Iris pigment epithelial cell (primary cell): Measurements from ENCODE around the gene UBE2D4.
"Not testable (repeated sequence)": the region's sequence is repeated elsewhere in the genome, so short reads cannot be mapped to it uniquely, and the experiment has no call there.

Experiments
- DNase-seq: peaks from one replicate; pipeline ENCODE4 v3.0.0-alpha.2; 2011; ENCODE audit warnings: low read depth

Gene UBE2D4

GRCh38 chr7:43968172-43969040, 42.2 kb downstream of the UBE2D4 start:
- not testable (repeated sequence) for DNase-seq

GRCh38 chr7:43969586-43969985, 43.4 kb downstream of the UBE2D4 start:
- DNase-seq: not testable (repeated sequence)

- not testable (repeated sequence) for DNase-seq
These were observed 44.5 kb downstream of the UBE2D4 start for GRCh38 chr7:43970698-43971097.

- DNase-seq: not testable (repeated sequence)
These were observed 47.9 kb downstream of the UBE2D4 start for GRCh38 chr7:43974033-43974573.

GRCh38 chr7:43974725-43975482, 48.7 kb downstream of the UBE2D4 start:
- DNase-seq: not testable (repeated sequence)

GRCh38 chr7:43977525-43977924, 51.3 kb downstream of the UBE2D4 start:
- no peak for DNase-seq

- not testable (repeated sequence) for DNase-seq
These were observed 51.9 kb downstream of the UBE2D4 start for GRCh38 chr7:43978102-43978501.

GRCh38 chr7:43982848-43983247, 56.6 kb downstream of the UBE2D4 start:
- DNase-seq: not testable (repeated sequence)

GRCh38 chr7:43983736-43984135, 57.5 kb downstream of the UBE2D4 start:
- DNase-seq: not testable (repeated sequence)

GRCh38 chr7:43985904-43986864, 59.9 kb downstream of the UBE2D4 start:
- DNase-seq: peak; percentile 67

GRCh38 chr7:43987476-43987875, 61.2 kb downstream of the UBE2D4 start:
- DNase-seq: not testable (repeated sequence)

- DNase-seq: not testable (repeated sequence)
These were observed 63.9 kb downstream of the UBE2D4 start for GRCh38 chr7:43990011-43990585.

- DNase-seq: not testable (repeated sequence)
These were observed 64.6 kb downstream of the UBE2D4 start for GRCh38 chr7:43990829-43991228.

GRCh38 chr7:43992896-43993295, 66.7 kb downstream of the UBE2D4 start:
- DNase-seq: peak; percentile 24

- not testable (repeated sequence) for DNase-seq
These were observed 68.4 kb downstream of the UBE2D4 start for GRCh38 chr7:43994681-43995080.

GRCh38 chr7:43997532-43997931, 71.3 kb downstream of the UBE2D4 start, which contains the start of gene SPDYE1:
SPDYE1 (plus strand) TSS chr7:43997897; CDS start chr7:43999950, 2,053 bp downstream.
- DNase-seq: not testable (repeated sequence)
